ENCODE data around the gene SLC35F5.
"Not testable (repeated sequence)": the region's sequence is repeated elsewhere in the genome, so short reads cannot be mapped to it uniquely, and the experiment has no call there.

The SLC35F5 gene

GRCh38 chr2:113676623-113677266 is 79.7 kb downstream of the SLC35F5 start:
- H3K4me3 ChIP-seq (ENCODE audit: low read depth, low read length): no peak overlapping the region
- ChIA-PET CTCF (no interaction called here), POLR2A (no interaction called here)
- no peak for TF ChIP-seq CTCF (IDR thresholded peaks at IDR 0.05; ENCODE audit: insufficient read depth, low read length, missing control alignments)
- DNase-seq (ENCODE audit: low read depth, low spot score): no peak

- ChIA-PET POLR2A (no interaction called here), CTCF (no interaction called here)
- DNase-seq (ENCODE audit: low read depth, low spot score): no peak
- TF ChIP-seq CTCF (IDR thresholded peaks at IDR 0.05; ENCODE audit: insufficient read depth, low read length, missing control alignments): no peak
- no peak overlapping the region for H3K4me3 ChIP-seq (ENCODE audit: low read depth, low read length)
These were observed 80.6 kb downstream of the SLC35F5 start for GRCh38 chr2:113675875-113676274.

GRCh38 chr2:113672326-113672932 is 84.0 kb downstream of the SLC35F5 start:
- ChIA-PET CTCF (no interaction called here), POLR2A (no interaction called here)
- no peak for DNase-seq (ENCODE audit: low read depth, low spot score)
- no peak overlapping the region for H3K4me3 ChIP-seq (ENCODE audit: low read depth, low read length)
- no peak for TF ChIP-seq CTCF (IDR thresholded peaks at IDR 0.05; ENCODE audit: insufficient read depth, low read length, missing control alignments)

GRCh38 chr2:113669013-113669412 is 87.4 kb downstream of the SLC35F5 start:
- POLR2A ChIA-PET; DNase-seq (ENCODE audit: low read depth, low spot score); CTCF ChIA-PET; H3K4me3 ChIP-seq (ENCODE audit: low read depth, low read length): not testable (repeated sequence)

- DNase-seq (ENCODE audit: low read depth, low spot score); H3K4me3 ChIP-seq (ENCODE audit: low read depth, low read length); POLR2A ChIA-PET; CTCF ChIA-PET: not testable (repeated sequence)
These were observed 91.5 kb downstream of the SLC35F5 start for GRCh38 chr2:113664761-113665533.

- POLR2A ChIA-PET; DNase-seq (ENCODE audit: low read depth, low spot score); CTCF ChIA-PET; H3K4me3 ChIP-seq (ENCODE audit: low read depth, low read length): not testable (repeated sequence)
These were observed 93.0 kb downstream of the SLC35F5 start for GRCh38 chr2:113663285-113664060.
